Left lung (tissue), 10 donors: Measurements from ENCODE around the gene NR6A1. TPM values are rescaled to one million over a fixed set of nuclear protein-coding genes. Genes with fewer than 3 reads are reported as not detected.

Experiments
- ATAC-seq: fragments of 200-7000 bp; cut with Tn5 transposase; one replicate; pipeline ENCODE4 v1.9.1; 2020; ENCODE audit warnings: moderate library complexity
- DNase-seq, 4 donors: peaks; one replicate each; pipeline ENCODE4 v3.0.0-alpha.2; 2013 to 2020
- H3K27ac ChIP-seq, 2 donors: fragments of 200-600 bp; sonication (generic) in 1 of 2; one replicate each; pipeline versions ENCODE4 v1.5.0 to v1.8.0; 2020 to 2021
- H3K27me3 ChIP-seq, 2 donors: fragments of 200-600 bp; sonication (generic) in 1 of 2; one replicate each; pipeline versions ENCODE4 v1.5.0 to v1.8.0; 2020 to 2021
- H3K36me3 ChIP-seq, 2 donors: fragments of 200-600 bp; sonication (generic) in 1 of 2; one replicate each; pipeline versions ENCODE4 v1.5.0 to v1.8.0; 2020 to 2021
- H3K4me1 ChIP-seq, 2 donors: fragments of 200-600 bp; one replicate each; pipeline ENCODE4 v1.8.0; 2021
- H3K4me3 ChIP-seq, 2 donors: fragments of 200-600 bp; sonication (generic) in 1 of 2; one replicate each; pipeline versions ENCODE4 v1.5.0 to v1.8.0; 2020 to 2021; ENCODE audit warnings: mild to moderate bottlenecking in 1 of 2
- H3K9me3 ChIP-seq, 2 donors: fragments of 200-600 bp; sonication (generic) in 1 of 2; one replicate each; pipeline versions ENCODE4 v1.5.0 to v1.8.0; 2020 to 2021
- CTCF ChIP-seq, 2 donors: fragments of 200-600 bp; sonication (generic) in 1 of 2; IDR thresholded peaks; one replicate each; pipeline versions ENCODE4 v1.5.0 to v1.8.0; 2021; ENCODE audit warnings: antibody characterized with exemption in 2 of 2
- intact Hi-C, 2 donors: fragments of 100-400 bp; cut with DNase I; formaldehyde crosslinking; loops; one replicate each; pipeline versions ENCODE4 v1.11.2 to v1.14.2; 2022
- polyA plus RNA-seq, 6 donors: library from polyadenylated mRNA; unstranded; fragments of 120-200 nt; gene quantifications; one replicate each; pipeline ENCODE4 v1.2.1, GENCODE V29; 2013; ENCODE audit not compliant: insufficient read length in 6 of 6
- total RNA-seq, 2 donors: library from RNA; stranded (reverse); fragmentation: NEBNext Ultra II Directional; extraction: Animal tissue kit (Norgen Biotek cat#: 25700); gene quantifications; one replicate each; pipeline ENCODE4 v1.2.1, GENCODE V29; 2021
- donor health status: DM: no; HTN: yes; CAD: no.
- donor health status: DM: no; HTN: no; CAD: no.

NR6A1 gene
- total and polyA plus RNA-seq, 8 donors: 1.2 to 4.1 (median 1.7) TPM

- DNase-seq: peak in 1 of 4 donors; percentile 39
- no peak overlapping the region for H3K4me3 ChIP-seq
- no peak for ATAC-seq
- intact Hi-C loops: no loop called here
- H3K4me1 ChIP-seq: peaks cover 0 to 3% of the 10 kb centered on the region in 2 donors
- no peak for TF ChIP-seq CTCF (IDR thresholded peaks at IDR 0.05)
- peaks cover 0 to 43% of the 10 kb centered on the region in 2 donors for H3K27me3 ChIP-seq
- H3K9me3 ChIP-seq: no peaks in the 10 kb centered on the region
- H3K36me3 ChIP-seq: no peaks in the 10 kb centered on the region
- no peak overlapping the region for H3K27ac ChIP-seq
Measured at GRCh38 chr9:124470726-124471125, 300.4 kb downstream of the NR6A1 start.

GRCh38 chr9:124470306-124470705, 300.8 kb downstream of the NR6A1 start:
- H3K36me3 ChIP-seq: no peaks in the 10 kb centered on the region
- H3K9me3 ChIP-seq: no peaks in the 10 kb centered on the region
- ATAC-seq (no peak), DNase-seq (peak in 1 of 4 donors; percentile 64)
- peaks cover 0 to 42% of the 10 kb centered on the region in 2 donors for H3K27me3 ChIP-seq
- intact Hi-C loops: no loop called here
- no peak overlapping the region for H3K4me3 ChIP-seq
- no peaks in the 10 kb centered on the region for H3K4me1 ChIP-seq
- TF ChIP-seq CTCF (IDR thresholded peaks at IDR 0.05): no peak
- no peak overlapping the region for H3K27ac ChIP-seq

- Histone ChIP-seq H3K36me3 (no peaks in the 10 kb centered on the region), H3K27me3 (peaks cover 0 to 33% of the 10 kb centered on the region in 2 donors), H3K9me3 (no peaks in the 10 kb centered on the region), H3K27ac (no peak overlapping the region), H3K4me3 (no peak overlapping the region), H3K4me1 (no peaks in the 10 kb centered on the region)
- intact Hi-C loops: no loop called here
- DNase-seq (peak in 1 of 4 donors; percentile 59), ATAC-seq (no peak)
- no peak for TF ChIP-seq CTCF (IDR thresholded peaks at IDR 0.05)
Measured at GRCh38 chr9:124469011-124469832, 301.9 kb downstream of the NR6A1 start.

GRCh38 chr9:124468061-124468740, 302.9 kb downstream of the NR6A1 start:
- DNase-seq: peak in 1 of 4 donors; percentile 56
- Histone ChIP-seq H3K4me1 (no peaks in the 10 kb centered on the region), H3K36me3 (no peaks in the 10 kb centered on the region), H3K27ac (no peak overlapping the region), H3K4me3 (no peak overlapping the region), H3K27me3 (peaks cover 0 to 28% of the 10 kb centered on the region in 2 donors), H3K9me3 (no peaks in the 10 kb centered on the region)
- no peak for TF ChIP-seq CTCF (IDR thresholded peaks at IDR 0.05)
- intact Hi-C loops: no loop called here
- ATAC-seq: no peak

GRCh38 chr9:124467410-124468060, 303.6 kb downstream of the NR6A1 start:
- ATAC-seq (no peak), DNase-seq (peak in 1 of 4 donors; percentile 20)
- no peak overlapping the region for H3K4me3 ChIP-seq
- TF ChIP-seq CTCF (IDR thresholded peaks at IDR 0.05): no peak
- no peaks in the 10 kb centered on the region for H3K4me1 ChIP-seq
- H3K27me3 ChIP-seq: peaks cover 0 to 28% of the 10 kb centered on the region in 2 donors
- no peaks in the 10 kb centered on the region for H3K9me3 ChIP-seq
- H3K36me3 ChIP-seq: no peaks in the 10 kb centered on the region
- no peak overlapping the region for H3K27ac ChIP-seq
- intact Hi-C loops: no loop called here
